ENCODE results near the gene MLLT10. TPM values are rescaled to one million over a fixed set of nuclear protein-coding genes. Genes with fewer than 3 reads are reported as not detected.

Gene MLLT10
- total RNA-seq, 1 experiment from 2014 or later = 72.3 TPM

DNA sequence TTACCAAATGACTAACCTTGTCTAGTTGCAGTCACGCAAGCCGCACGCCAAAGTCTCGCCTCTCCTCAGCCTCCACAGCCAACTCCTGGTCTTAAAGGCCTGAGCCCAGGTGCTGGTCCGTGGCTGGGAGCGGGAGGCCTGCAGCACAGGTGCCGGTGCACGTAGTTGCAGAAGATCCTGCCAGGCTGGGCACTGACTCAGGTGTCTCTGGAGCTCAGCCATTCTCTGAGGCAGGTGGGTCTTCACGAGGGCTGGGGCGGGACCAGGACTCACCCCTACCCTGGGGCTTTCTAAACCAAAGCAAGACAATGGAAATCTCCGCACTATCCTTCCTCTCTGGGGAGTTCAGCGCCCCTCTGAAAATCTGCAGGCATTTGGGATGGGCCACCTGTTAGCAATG, 216.4 kb downstream of the MLLT10 start:
- Histone ChIP-seq H3K9ac (ENCODE audit: extremely low read depth, insufficient read length, low read length) (no peak overlapping the region), H2BK120ac (ENCODE audit: low read depth, low read length, poor library complexity, severe bottlenecking) (no peak overlapping the region), H3T11ph (ENCODE audit: low read length) (no peak overlapping the region), H4K5ac (ENCODE audit: insufficient read length, low read depth, low read length) (no peak overlapping the region), H3K79me2 (ENCODE audit: insufficient read depth, low read length) (no peaks in the 10 kb centered on the region), H3K79me1 (ENCODE audit: insufficient read depth, low read depth, low read length, poor library complexity, severe bottlenecking) (no peaks in the 10 kb centered on the region), H2BK12ac (ENCODE audit: insufficient read length, low read depth, low read length) (peak overlapping the region; percentile 85), H2BK5ac (ENCODE audit: insufficient read length, low read length) (peak overlapping the region; percentile 12), H4K20me1 (ENCODE audit: control insufficient read depth, insufficient read depth, insufficient read length) (no peaks in the 10 kb centered on the region), H2AK5ac (ENCODE audit: insufficient read length, low read length) (no peak overlapping the region), H3K4ac (ENCODE audit: low read depth, low read length) (no peak overlapping the region; the same call in 1 of the 2 replicates), H3K18ac (ENCODE audit: insufficient read length, low read depth, low read length) (peak overlapping the region; percentile 69), H3K27me3 (ENCODE audit: insufficient read depth, low read length) (no peaks in the 10 kb centered on the region), H2BK20ac (ENCODE audit: low read depth, low read length, poor library complexity, severe bottlenecking) (no peak overlapping the region), H3K27ac (ENCODE audit: insufficient read length, low read depth, low read length) (peak overlapping the region; percentile 97), H3K4me2 (ENCODE audit: insufficient read depth, insufficient read length, low read length) (no peak overlapping the region), H4K91ac (ENCODE audit: insufficient read length, low read depth, low read length) (peak overlapping the region; percentile 91), H2BK15ac (ENCODE audit: low read depth, low read length) (no peak overlapping the region), H3K23me2 (ENCODE audit: insufficient read length, low read depth, low read length, poor library complexity, severe bottlenecking) (no peaks in the 10 kb centered on the region), H4K8ac (replicated peaks; ENCODE audit: insufficient read length, low read depth, low read length) (no peak overlapping the region), H3K14ac (ENCODE audit: insufficient read depth, low read length) (peak overlapping the region; percentile 69), H3K23ac (ENCODE audit: insufficient read length, low read depth, low read length) (no peak overlapping the region), H3K56ac (ENCODE audit: insufficient read length, low read depth, low read length) (no peak overlapping the region), H3K9me3 (ENCODE audit: control insufficient read depth, low read depth, low read length) (no peaks in the 10 kb centered on the region), H3K4me1 (ENCODE audit: insufficient read depth, low read length) (peaks cover 15% of the 10 kb centered on the region; the same call in 1 of the 2 replicates), H2AFZ (ENCODE audit: low read length) (no peak overlapping the region)
- Mint-ChIP-seq H3K27ac (peak overlapping the region; percentile 95 to 98 (median 96); a peak in 6 of 7 replicates), H3K27me3 (ENCODE audit: low read depth) (no peaks in the 10 kb centered on the region; the same call in 1 of the 2 replicates), H3K9me3 (no peaks in the 10 kb centered on the region), H3K4me1 (peaks cover 63 to 72% of the 10 kb centered on the region in 2 experiments), H3K4me3 (peak overlapping the region in 1 of 2 experiments; percentile 22; a peak in 1 of 5 replicates), H3K36me3 (ENCODE audit: insufficient read depth in 1 of 3, low read depth in 3 of 3) (peaks cover 6 to 15% (median 11%) of the 10 kb centered on the region in 3 experiments)
- TF ChIP-seq, protein P1, sequence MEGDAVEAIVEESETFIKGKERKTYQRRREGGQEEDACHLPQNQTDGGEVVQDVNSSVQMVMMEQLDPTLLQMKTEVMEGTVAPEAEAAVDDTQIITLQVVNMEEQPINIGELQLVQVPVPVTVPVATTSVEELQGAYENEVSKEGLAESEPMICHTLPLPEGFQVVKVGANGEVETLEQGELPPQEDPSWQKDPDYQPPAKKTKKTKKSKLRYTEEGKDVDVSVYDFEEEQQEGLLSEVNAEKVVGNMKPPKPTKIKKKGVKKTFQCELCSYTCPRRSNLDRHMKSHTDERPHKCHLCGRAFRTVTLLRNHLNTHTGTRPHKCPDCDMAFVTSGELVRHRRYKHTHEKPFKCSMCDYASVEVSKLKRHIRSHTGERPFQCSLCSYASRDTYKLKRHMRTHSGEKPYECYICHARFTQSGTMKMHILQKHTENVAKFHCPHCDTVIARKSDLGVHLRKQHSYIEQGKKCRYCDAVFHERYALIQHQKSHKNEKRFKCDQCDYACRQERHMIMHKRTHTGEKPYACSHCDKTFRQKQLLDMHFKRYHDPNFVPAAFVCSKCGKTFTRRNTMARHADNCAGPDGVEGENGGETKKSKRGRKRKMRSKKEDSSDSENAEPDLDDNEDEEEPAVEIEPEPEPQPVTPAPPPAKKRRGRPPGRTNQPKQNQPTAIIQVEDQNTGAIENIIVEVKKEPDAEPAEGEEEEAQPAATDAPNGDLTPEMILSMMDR (conservative IDR thresholded peaks at IDR 0.05) = no peak
- peak; percentile 67 for DNase-seq
- WGBS (ENCODE audit: extremely low coverage, insufficient read length, low lambda C conversion rate) = no CpG with 5 or more reads among the region's 12 CpGs
